PC-3 (cell line): ENCODE data around the gene DDAH2.

ENCODE experiments used
- EZH2 ChIP-seq: fragments of 300-600 bp; sonication (generic); IDR thresholded peaks from one replicate; pipeline ENCODE4 v1.6.1; 2017; ENCODE audit warnings: antibody characterized with exemption, mild to moderate bottlenecking, low read length; ENCODE audit not compliant: unreplicated experiment
- EZH2phosphoT487 ChIP-seq: fragments of 300-600 bp; sonication (generic); IDR thresholded peaks from 2 replicates; pipeline ENCODE4 v1.6.1; 2018; ENCODE audit warnings: mild to moderate bottlenecking, antibody characterized with exemption, low read length, borderline replicate concordance

GRCh38 chr6:31692886-31693285 is 36.2 kb downstream of the DDAH2 start:
- TF ChIP-seq EZH2 = no peak
- no peak for TF ChIP-seq EZH2phosphoT487
